HepG2 (cell line): ENCODE results near the gene CTRB2. TPM values are rescaled to one million over a fixed set of nuclear protein-coding genes. Genes with fewer than 3 reads are reported as not detected.
A peak's percentile ranks its signal among the peaks of the same experiment; 100 is the strongest.

Source experiments
- DPF2 ChIP-seq: sonication (generic); formaldehyde crosslinking; IDR thresholded peaks from 2 replicates; pipeline ENCODE4 v1.4.0; 2020; ENCODE audit warnings: mild to moderate bottlenecking, low read depth, missing genetic modification reagents, borderline replicate concordance
- ELF3 ChIP-seq: IDR thresholded peaks from 2 replicates; pipeline ENCODE4 v1.6.1; 2016; ENCODE audit warnings: missing genetic modification reagents, missing compliant biosample characterization
- FLYWCH1 ChIP-seq: sonication (generic); formaldehyde crosslinking; IDR thresholded peaks from 2 replicates; pipeline ENCODE4 v1.8.1; 2023; ENCODE audit warnings: mild to moderate bottlenecking, missing genetic modification reagents
- GABPA ChIP-seq, 2 experiments: IDR thresholded peaks; 2 replicates each; pipeline ENCODE4 v1.6.1; 2011 to 2016; ENCODE audit warnings: low read depth in 2 of 2, low read length in 1 of 2, missing biosample characterization in 1 of 2, missing genetic modification characterization in 1 of 2
- KLF16 ChIP-seq, 2 experiments: sonication (generic) in 1 of 2; formaldehyde crosslinking in 1 of 2; IDR thresholded peaks; 2 replicates each; pipeline versions ENCODE4 v1.6.1 to v1.8.0; 2016 to 2023; ENCODE audit warnings: missing genetic modification reagents in 2 of 2, missing compliant biosample characterization in 1 of 2
- KMT2A ChIP-seq: sonication (generic); formaldehyde crosslinking; IDR thresholded peaks from 2 replicates; pipeline ENCODE4 v1.4.0; 2020; ENCODE audit warnings: missing genetic modification reagents
- MBD4 ChIP-seq: IDR thresholded peaks from 2 replicates; pipeline ENCODE4 v1.6.1; 2012; ENCODE audit warnings: low read length, inconsistent platforms, borderline replicate concordance
- RBM39 ChIP-seq: fragments of 200-400 bp; formaldehyde crosslinking; IDR thresholded peaks from one replicate; pipeline ENCODE4 v1.6.1; 2018; ENCODE audit warnings: antibody characterized with exemption, mild to moderate bottlenecking, low read depth, low read length; ENCODE audit not compliant: poor library complexity, severe bottlenecking
- RXRA ChIP-seq: sonication (generic); formaldehyde crosslinking; IDR thresholded peaks from 2 replicates; pipeline ENCODE4 v1.5.1; 2020; ENCODE audit warnings: missing genetic modification reagents
- SCMH1 ChIP-seq: sonication (generic); formaldehyde crosslinking; IDR thresholded peaks from 2 replicates; pipeline ENCODE4 v1.9.0; 2021; ENCODE audit warnings: missing genetic modification reagents, mild to moderate bottlenecking, borderline replicate concordance
- ZBTB8A ChIP-seq: sonication (generic); formaldehyde crosslinking; IDR thresholded peaks from 2 replicates; pipeline ENCODE4 v1.4.0; 2020; ENCODE audit warnings: mild to moderate bottlenecking, low read depth, missing genetic modification reagents, borderline replicate concordance
- ZKSCAN8 ChIP-seq: IDR thresholded peaks from 2 replicates; pipeline ENCODE4 v1.6.1; 2016; ENCODE audit warnings: borderline replicate concordance, missing genetic modification reagents, missing compliant biosample characterization
- ZNF383 ChIP-seq: sonication (generic); formaldehyde crosslinking; IDR thresholded peaks from 2 replicates; pipeline ENCODE4 v1.4.0; 2020; ENCODE audit warnings: missing genetic modification reagents, mild to moderate bottlenecking, borderline replicate concordance
- ZNF451 ChIP-seq: sonication (generic); formaldehyde crosslinking; IDR thresholded peaks from 2 replicates; pipeline ENCODE4 v1.5.0; 2020; ENCODE audit warnings: mild to moderate bottlenecking, missing genetic modification reagents
- ZSCAN25 ChIP-seq: sonication (generic); formaldehyde crosslinking; IDR thresholded peaks from 2 replicates; pipeline ENCODE4 v1.8.0; 2022; ENCODE audit warnings: mild to moderate bottlenecking, missing genetic modification reagents
- ZUFSP ChIP-seq: sonication (generic); formaldehyde crosslinking; IDR thresholded peaks from 2 replicates; pipeline ENCODE4 v1.9.0; 2021; ENCODE audit warnings: missing genetic modification reagents, mild to moderate bottlenecking, borderline replicate concordance
- polyA plus RNA-seq, 8 experiments: library from polyadenylated mRNA; depleted of rRNA in 3 of 8; stranded (reverse) in 7 of 8; unstranded in 1 of 8; fragments of >200 nt; fragmentation: Illumina TruSeq in 4 of 8; extraction: Trizol in 4 of 8; gene quantifications; 2 replicates each; pipeline versions ENCODE4 v1.2.1 to v1.2.3, GENCODE V29; 2011 to 2016; ENCODE audit warnings: low read depth in 4 of 8, missing spikeins in 1 of 8, mixed read lengths in 1 of 8; ENCODE audit not compliant: insufficient read depth in 1 of 8
- total RNA-seq, 5 experiments: library from RNA; depleted of rRNA; stranded (reverse); fragments of >200 nt; fragmentation: Illumina TruSeq; extraction: Trizol; gene quantifications; 2 replicates each; pipeline ENCODE4 v1.2.3, GENCODE V29; 2016; ENCODE audit warnings: low read depth in 1 of 5
- TF ChIP-seq, protein P1 (sequence below): sonication (generic); formaldehyde crosslinking; conservative IDR thresholded peaks from 2 replicates; pipeline ENCODE4 v1.4.0; 2020; ENCODE audit warnings: missing genetic modification reagents
- TF ChIP-seq, protein P2 (sequence below): sonication (generic); formaldehyde crosslinking; IDR thresholded peaks from 2 replicates; pipeline ENCODE4 v1.8.0; 2022; ENCODE audit warnings: mild to moderate bottlenecking, missing genetic modification reagents; ENCODE audit not compliant: insufficient replicate concordance
- TF ChIP-seq, protein P3 (sequence below): sonication (generic); formaldehyde crosslinking; IDR thresholded peaks from 2 replicates; pipeline ENCODE4 v1.4.0; 2020; ENCODE audit warnings: missing genetic modification reagents

CTRB2 gene
- total and polyA plus RNA-seq, 2 of the 13 experiments (the other 11 are each of a cell fraction or from before 2014, with no cell fraction given): 0.13 TPM; not detected in 1

DNA sequence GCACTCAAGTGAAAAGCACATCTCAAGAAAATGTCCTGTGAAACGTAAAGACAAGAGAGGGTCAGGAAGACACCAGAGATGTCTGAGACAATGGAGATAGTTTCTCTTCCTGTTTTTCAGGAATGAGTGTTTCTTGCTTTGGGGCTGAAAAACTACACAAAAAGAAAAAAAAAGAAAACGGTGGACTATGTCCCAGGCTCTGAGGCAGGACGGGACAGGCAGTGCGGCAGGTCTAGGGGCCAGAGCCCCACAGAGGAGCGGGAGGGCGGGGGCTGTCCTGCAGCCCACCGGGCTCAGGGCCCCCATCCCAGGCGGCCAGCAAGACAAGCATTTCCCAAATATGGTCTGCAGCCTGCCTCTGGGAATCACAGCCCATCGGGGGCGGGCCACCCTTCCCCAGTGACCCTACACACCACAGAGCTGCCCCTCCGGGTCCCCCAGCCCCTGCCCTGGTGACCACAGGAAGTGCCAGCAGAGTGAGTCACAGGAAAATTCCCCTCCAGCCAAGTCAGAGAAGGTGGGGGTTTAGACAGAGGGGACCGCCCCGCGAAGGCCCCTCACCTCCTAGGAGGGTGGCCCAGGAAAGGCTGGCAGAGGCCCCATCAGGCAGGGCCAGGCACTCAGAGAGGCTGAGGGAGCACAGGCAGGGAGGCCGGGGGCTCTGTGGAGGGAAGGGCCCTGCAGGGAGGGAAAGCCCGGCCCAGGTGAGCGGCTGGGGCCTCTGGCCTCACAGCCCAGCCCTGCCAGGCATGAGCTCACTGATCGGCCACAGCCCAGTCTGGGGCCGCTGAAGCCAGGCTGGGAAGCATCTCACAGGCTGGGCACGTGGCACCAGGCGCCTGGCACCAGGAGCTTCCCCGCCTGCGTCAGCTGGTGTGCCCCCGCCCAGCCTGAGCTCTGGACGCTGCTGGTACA is 38.1 kb upstream of the CTRB2 start (continued):
- TF ChIP-seq ZNF383 (CRISPR knock-in tag) (no peak), MBD4 (no peak), SCMH1 (CRISPR knock-in tag) (no peak), ELF3 (CRISPR knock-in tag) (peak; percentile 83), ZUFSP (CRISPR knock-in tag) (no peak), ZBTB8A (CRISPR knock-in tag) (no peak; the same call in 1 of the 2 replicates), GABPA (IDR thresholded peaks at IDR 0.05; ENCODE audit: low read depth, low read length) (no peak), GABPA (CRISPR knock-in tag; IDR thresholded peaks at IDR 0.05; ENCODE audit: low read depth) (peak; percentile 91), FLYWCH1 (CRISPR knock-in tag) (no peak), DPF2 (CRISPR knock-in tag) (peak; percentile 93), RXRA (CRISPR knock-in tag) (peak; percentile 99), ZSCAN25 (peak; percentile 89), KLF16 (CRISPR knock-in tag; IDR thresholded peaks at IDR 0.05) (peak in 1 of 2 experiments; percentile 98; a peak in 2 of 4 replicates), RBM39 (peak; percentile 89), ZKSCAN8 (CRISPR knock-in tag) (peak; percentile 88), KMT2A (CRISPR knock-in tag) (peak; percentile 58), ZNF451 (CRISPR knock-in tag) (peak; percentile 90)
- TF ChIP-seq, protein P1, sequence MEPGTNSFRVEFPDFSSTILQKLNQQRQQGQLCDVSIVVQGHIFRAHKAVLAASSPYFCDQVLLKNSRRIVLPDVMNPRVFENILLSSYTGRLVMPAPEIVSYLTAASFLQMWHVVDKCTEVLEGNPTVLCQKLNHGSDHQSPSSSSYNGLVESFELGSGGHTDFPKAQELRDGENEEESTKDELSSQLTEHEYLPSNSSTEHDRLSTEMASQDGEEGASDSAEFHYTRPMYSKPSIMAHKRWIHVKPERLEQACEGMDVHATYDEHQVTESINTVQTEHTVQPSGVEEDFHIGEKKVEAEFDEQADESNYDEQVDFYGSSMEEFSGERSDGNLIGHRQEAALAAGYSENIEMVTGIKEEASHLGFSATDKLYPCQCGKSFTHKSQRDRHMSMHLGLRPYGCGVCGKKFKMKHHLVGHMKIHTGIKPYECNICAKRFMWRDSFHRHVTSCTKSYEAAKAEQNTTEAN: peak; percentile 87
- TF ChIP-seq, protein P2, sequence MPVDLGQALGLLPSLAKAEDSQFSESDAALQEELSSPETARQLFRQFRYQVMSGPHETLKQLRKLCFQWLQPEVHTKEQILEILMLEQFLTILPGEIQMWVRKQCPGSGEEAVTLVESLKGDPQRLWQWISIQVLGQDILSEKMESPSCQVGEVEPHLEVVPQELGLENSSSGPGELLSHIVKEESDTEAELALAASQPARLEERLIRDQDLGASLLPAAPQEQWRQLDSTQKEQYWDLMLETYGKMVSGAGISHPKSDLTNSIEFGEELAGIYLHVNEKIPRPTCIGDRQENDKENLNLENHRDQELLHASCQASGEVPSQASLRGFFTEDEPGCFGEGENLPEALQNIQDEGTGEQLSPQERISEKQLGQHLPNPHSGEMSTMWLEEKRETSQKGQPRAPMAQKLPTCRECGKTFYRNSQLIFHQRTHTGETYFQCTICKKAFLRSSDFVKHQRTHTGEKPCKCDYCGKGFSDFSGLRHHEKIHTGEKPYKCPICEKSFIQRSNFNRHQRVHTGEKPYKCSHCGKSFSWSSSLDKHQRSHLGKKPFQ: peak; percentile 46
- TF ChIP-seq, protein P3, sequence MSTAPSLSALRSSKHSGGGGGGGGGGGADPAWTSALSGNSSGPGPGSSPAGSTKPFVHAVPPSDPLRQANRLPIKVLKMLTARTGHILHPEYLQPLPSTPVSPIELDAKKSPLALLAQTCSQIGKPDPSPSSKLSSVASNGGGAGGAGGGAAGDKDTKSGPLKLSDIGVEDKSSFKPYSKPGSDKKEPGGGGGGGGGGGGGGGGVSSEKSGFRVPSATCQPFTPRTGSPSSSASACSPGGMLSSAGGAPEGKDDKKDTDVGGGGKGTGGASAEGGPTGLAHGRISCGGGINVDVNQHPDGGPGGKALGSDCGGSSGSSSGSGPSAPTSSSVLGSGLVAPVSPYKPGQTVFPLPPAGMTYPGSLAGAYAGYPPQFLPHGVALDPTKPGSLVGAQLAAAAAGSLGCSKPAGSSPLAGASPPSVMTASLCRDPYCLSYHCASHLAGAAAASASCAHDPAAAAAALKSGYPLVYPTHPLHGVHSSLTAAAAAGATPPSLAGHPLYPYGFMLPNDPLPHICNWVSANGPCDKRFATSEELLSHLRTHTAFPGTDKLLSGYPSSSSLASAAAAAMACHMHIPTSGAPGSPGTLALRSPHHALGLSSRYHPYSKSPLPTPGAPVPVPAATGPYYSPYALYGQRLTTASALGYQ: peak; percentile 93; the same call in 1 of the 2 replicates
